Activated T-cell treated with anti-CD3 and anti-CD28 coated beads, Interleukin-2, amount 50 U/mL, for 24 hours (primary cell): Measurements from ENCODE around the gene PTRH1.

Experiments
- DNase-seq: peaks from one replicate; pipeline ENCODE4 v3.0.0-alpha.2; 2020
- H3K27ac Mint-ChIP-seq: 2 replicates; pipeline ENCODE4 v1.8.0; 2020; ENCODE audit warnings: mild to moderate bottlenecking, mixed read lengths
- H3K27me3 Mint-ChIP-seq: 2 replicates; pipeline ENCODE4 v1.8.0; 2020; ENCODE audit warnings: mixed read lengths
- H3K36me3 Mint-ChIP-seq: 2 replicates; pipeline ENCODE4 v1.8.0; 2020; ENCODE audit warnings: low read depth, mixed read lengths
- H3K4me1 Mint-ChIP-seq: 2 replicates; pipeline ENCODE4 v1.8.0; 2020; ENCODE audit warnings: low read depth, mixed read lengths
- H3K4me3 Mint-ChIP-seq: 2 replicates; pipeline ENCODE4 v1.8.0; 2020; ENCODE audit warnings: mild to moderate bottlenecking, moderate library complexity, mixed read lengths
- H3K9me3 Mint-ChIP-seq: 2 replicates; pipeline ENCODE4 v1.8.0; 2020; ENCODE audit warnings: mixed read lengths

PTRH1 gene

GRCh38 chr9:127717766-127718165 is 2.3 kb upstream of the PTRH1 start:
- DNase-seq, result no peak
- H3K27ac Mint-ChIP-seq, result no peak overlapping the region
- H3K9me3 Mint-ChIP-seq, result no peaks in the 10 kb centered on the region
- H3K4me3 Mint-ChIP-seq, result no peak overlapping the region
- peaks cover 34% of the 10 kb centered on the region for H3K4me1 Mint-ChIP-seq
- H3K27me3 Mint-ChIP-seq, result no peaks in the 10 kb centered on the region
- H3K36me3 Mint-ChIP-seq, result peaks cover 9% of the 10 kb centered on the region

DNA sequence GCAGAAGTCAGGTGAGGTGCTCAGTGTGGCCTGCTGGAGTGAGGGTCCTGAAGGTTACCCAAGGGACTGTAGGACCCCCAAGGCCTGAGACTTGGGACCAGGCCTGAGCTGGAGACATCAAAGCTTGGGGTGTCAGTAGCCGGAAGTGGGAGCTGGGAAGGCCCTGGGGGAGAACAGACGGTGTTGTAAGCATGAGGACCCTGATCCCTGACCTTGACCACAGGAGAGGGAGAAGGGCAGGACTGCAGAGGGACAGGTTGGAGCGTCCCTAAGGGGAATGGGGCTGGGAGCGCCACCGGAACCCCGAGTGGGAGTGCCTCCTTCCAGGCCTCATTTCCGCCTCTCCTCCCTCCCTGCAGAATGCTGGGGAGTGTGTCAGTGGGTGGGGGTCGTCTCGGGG is 949 bp upstream of the PTRH1 start:
- H3K4me3 Mint-ChIP-seq, result peak overlapping the region; percentile 98
- peaks cover 36% of the 10 kb centered on the region for H3K4me1 Mint-ChIP-seq
- H3K36me3 Mint-ChIP-seq, result peaks cover 10% of the 10 kb centered on the region
- H3K9me3 Mint-ChIP-seq, result no peaks in the 10 kb centered on the region
- no peaks in the 10 kb centered on the region for H3K27me3 Mint-ChIP-seq
- DNase-seq, result no peak
- H3K27ac Mint-ChIP-seq, result peak overlapping the region; percentile 98

GRCh38 chr9:127714951-127715469 is 453 bp downstream of the PTRH1 start:
- H3K27me3 Mint-ChIP-seq, result no peaks in the 10 kb centered on the region
- no peaks in the 10 kb centered on the region for H3K9me3 Mint-ChIP-seq
- H3K36me3 Mint-ChIP-seq, result peaks cover 12% of the 10 kb centered on the region
- H3K27ac Mint-ChIP-seq, result peak overlapping the region; percentile 98
- no peak for DNase-seq
- peaks cover 34% of the 10 kb centered on the region for H3K4me1 Mint-ChIP-seq
- peak overlapping the region; percentile 98 for H3K4me3 Mint-ChIP-seq

GRCh38 chr9:127714020-127714750 is 1.3 kb downstream of the PTRH1 start:
- DNase-seq, result no peak
- H3K4me3 Mint-ChIP-seq, result peak overlapping the region; percentile 98
- peaks cover 13% of the 10 kb centered on the region for H3K36me3 Mint-ChIP-seq
- peak overlapping the region; percentile 64 for H3K27ac Mint-ChIP-seq
- H3K27me3 Mint-ChIP-seq, result no peaks in the 10 kb centered on the region
- no peaks in the 10 kb centered on the region for H3K9me3 Mint-ChIP-seq
- H3K4me1 Mint-ChIP-seq, result peaks cover 27% of the 10 kb centered on the region

DNA sequence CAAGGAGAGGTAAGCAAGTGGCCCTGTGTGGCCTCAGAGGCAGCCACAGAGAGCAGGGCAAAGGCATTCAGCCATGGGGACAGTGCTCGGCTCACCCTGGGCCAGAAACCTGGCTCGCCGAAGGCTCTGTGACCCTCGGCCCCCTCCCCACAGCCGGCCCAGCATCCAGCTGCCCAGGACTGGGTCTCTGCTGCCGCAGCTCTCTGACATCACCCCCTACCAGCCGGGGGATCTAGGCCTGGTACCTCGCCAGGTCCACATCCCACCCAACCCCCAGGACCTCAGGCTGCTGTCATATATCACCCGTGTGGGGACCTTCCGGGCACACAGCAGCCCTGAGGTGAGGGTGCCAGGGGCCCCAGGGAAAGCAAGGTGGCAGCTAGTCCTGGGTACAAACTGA is 2.6 kb downstream of the PTRH1 start:
- no peak overlapping the region for H3K27ac Mint-ChIP-seq
- no peak for DNase-seq
- H3K9me3 Mint-ChIP-seq, result no peaks in the 10 kb centered on the region
- H3K36me3 Mint-ChIP-seq, result peaks cover 14% of the 10 kb centered on the region
- peaks cover 27% of the 10 kb centered on the region for H3K4me1 Mint-ChIP-seq
- H3K4me3 Mint-ChIP-seq, result no peak overlapping the region
- no peaks in the 10 kb centered on the region for H3K27me3 Mint-ChIP-seq

DNA sequence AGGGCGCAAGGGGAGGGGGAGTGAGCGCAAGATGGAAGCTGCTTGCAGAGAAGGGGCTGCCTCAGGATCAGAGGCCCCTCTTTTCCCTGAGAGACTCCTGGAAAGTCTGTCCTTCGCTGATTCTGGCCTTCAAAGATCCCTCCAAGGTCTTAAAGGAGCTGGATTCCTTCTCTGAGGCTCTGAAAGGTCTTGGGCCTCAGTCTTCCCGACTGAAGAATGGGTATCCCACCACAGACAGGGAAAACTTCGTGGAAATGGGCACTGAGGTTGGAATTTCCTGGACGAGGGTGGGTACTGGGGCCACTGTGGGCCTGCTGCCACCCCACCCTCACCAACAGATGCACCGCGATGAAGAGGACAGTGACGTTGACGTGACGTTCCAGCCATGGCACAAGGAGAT is 3.1 kb downstream of the PTRH1 start:
- H3K4me1 Mint-ChIP-seq, result peaks cover 31% of the 10 kb centered on the region
- no peaks in the 10 kb centered on the region for H3K27me3 Mint-ChIP-seq

GRCh38 chr9:127711831-127712274 is 3.6 kb downstream of the PTRH1 start:
- Mint-ChIP-seq H3K4me3 (no peak overlapping the region), H3K9me3 (no peaks in the 10 kb centered on the region), H3K27me3 (no peaks in the 10 kb centered on the region), H3K36me3 (peaks cover 14% of the 10 kb centered on the region), H3K27ac (no peak overlapping the region), H3K4me1 (peaks cover 31% of the 10 kb centered on the region)
- no peak for DNase-seq

More for the DNA sequence above, 3.1 kb downstream of the PTRH1 start:
- no peak for DNase-seq
- Mint-ChIP-seq H3K36me3 (peaks cover 14% of the 10 kb centered on the region), H3K9me3 (no peaks in the 10 kb centered on the region), H3K4me3 (no peak overlapping the region), H3K27ac (no peak overlapping the region)

DNA sequence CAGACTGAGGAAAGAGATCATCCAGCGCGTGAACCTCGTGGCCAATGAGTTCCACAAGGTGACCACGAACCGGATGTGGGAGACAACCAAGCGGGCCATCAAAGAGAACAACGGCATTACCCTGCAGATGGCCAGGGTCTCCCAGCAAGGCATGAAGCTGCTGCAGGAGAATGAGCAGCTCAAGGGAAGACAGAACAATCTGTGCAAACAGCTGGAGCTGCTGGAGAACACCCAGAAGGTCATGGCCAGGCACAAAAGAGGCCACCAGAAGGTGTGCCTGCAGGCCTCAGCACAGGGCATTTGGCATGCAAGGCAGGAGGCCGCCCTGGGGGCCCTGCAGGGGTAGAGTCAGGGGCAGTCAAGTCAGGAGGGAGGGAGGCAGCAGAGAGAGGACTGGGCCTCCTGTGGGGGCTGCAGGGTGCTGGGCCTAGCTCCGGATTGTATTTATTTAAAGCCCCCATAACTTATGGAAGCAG is 4.2 kb downstream of the PTRH1 start:
- peaks cover 29% of the 10 kb centered on the region for H3K4me1 Mint-ChIP-seq
- DNase-seq, result no peak
- no peak overlapping the region for H3K4me3 Mint-ChIP-seq
- H3K36me3 Mint-ChIP-seq, result peaks cover 14% of the 10 kb centered on the region
- no peaks in the 10 kb centered on the region for H3K27me3 Mint-ChIP-seq
- no peaks in the 10 kb centered on the region for H3K9me3 Mint-ChIP-seq
- H3K27ac Mint-ChIP-seq, result no peak overlapping the region

- no peak for DNase-seq
- Mint-ChIP-seq H3K27ac (no peak overlapping the region), H3K27me3 (no peaks in the 10 kb centered on the region), H3K4me1 (peaks cover 22% of the 10 kb centered on the region), H3K9me3 (no peaks in the 10 kb centered on the region), H3K36me3 (peaks cover 11% of the 10 kb centered on the region), H3K4me3 (no peak overlapping the region)
Observed at GRCh38 chr9:127710204-127710783, 5.2 kb downstream of the PTRH1 start.

GRCh38 chr9:127708952-127709587 is 6.4 kb downstream of the PTRH1 start:
- Mint-ChIP-seq H3K27ac (no peak overlapping the region), H3K4me3 (no peak overlapping the region), H3K4me1 (peaks cover 18% of the 10 kb centered on the region), H3K9me3 (no peaks in the 10 kb centered on the region), H3K36me3 (peaks cover 5% of the 10 kb centered on the region), H3K27me3 (no peaks in the 10 kb centered on the region)
- no peak for DNase-seq

DNA sequence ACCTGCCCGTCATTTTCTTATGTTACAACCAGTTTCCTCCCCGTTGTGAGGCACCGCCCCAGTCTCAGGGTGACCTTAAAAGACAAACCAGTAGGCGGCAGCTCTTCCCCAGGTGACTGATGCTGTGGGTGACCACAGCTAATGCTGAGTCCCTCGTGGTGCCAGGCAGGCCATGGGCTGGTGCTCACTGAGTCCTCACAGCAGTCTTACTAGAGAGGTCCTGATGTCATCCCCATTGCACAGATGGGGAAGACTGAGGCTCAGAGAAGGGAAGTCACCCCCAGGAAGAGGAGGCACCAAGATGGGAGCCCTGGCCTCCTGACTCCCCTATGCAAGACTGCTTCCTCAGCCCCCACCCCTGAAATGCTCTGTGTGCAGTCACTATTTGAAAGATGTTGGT is 7.7 kb downstream of the PTRH1 start:
- H3K4me3 Mint-ChIP-seq, result no peak overlapping the region
- H3K36me3 Mint-ChIP-seq, result peaks cover 5% of the 10 kb centered on the region
- H3K9me3 Mint-ChIP-seq, result no peaks in the 10 kb centered on the region
- H3K27ac Mint-ChIP-seq, result no peak overlapping the region
- no peaks in the 10 kb centered on the region for H3K27me3 Mint-ChIP-seq
- peaks cover 17% of the 10 kb centered on the region for H3K4me1 Mint-ChIP-seq
- no peak for DNase-seq

- no peak for DNase-seq
- H3K9me3 Mint-ChIP-seq, result no peaks in the 10 kb centered on the region
- no peaks in the 10 kb centered on the region for H3K27me3 Mint-ChIP-seq
- H3K4me1 Mint-ChIP-seq, result peaks cover 17% of the 10 kb centered on the region
- no peak within 1 kb of the TSS for H3K27ac Mint-ChIP-seq
- no peak within 1 kb of the TSS for H3K4me3 Mint-ChIP-seq
- peaks cover 4% of the 10 kb centered on the region for H3K36me3 Mint-ChIP-seq
Observed at GRCh38 chr9:127706836-127707241, 8.6 kb downstream of the PTRH1 start, which contains the start of gene CFAP157. TSS of gene CFAP157 (plus strand) at chr9:127706988. CDS start at chr9:127707032, 44 bp downstream.

GRCh38 chr9:127705577-127706379 is 9.7 kb downstream of the PTRH1 start:
- no peak overlapping the region for H3K27ac Mint-ChIP-seq

DNA sequence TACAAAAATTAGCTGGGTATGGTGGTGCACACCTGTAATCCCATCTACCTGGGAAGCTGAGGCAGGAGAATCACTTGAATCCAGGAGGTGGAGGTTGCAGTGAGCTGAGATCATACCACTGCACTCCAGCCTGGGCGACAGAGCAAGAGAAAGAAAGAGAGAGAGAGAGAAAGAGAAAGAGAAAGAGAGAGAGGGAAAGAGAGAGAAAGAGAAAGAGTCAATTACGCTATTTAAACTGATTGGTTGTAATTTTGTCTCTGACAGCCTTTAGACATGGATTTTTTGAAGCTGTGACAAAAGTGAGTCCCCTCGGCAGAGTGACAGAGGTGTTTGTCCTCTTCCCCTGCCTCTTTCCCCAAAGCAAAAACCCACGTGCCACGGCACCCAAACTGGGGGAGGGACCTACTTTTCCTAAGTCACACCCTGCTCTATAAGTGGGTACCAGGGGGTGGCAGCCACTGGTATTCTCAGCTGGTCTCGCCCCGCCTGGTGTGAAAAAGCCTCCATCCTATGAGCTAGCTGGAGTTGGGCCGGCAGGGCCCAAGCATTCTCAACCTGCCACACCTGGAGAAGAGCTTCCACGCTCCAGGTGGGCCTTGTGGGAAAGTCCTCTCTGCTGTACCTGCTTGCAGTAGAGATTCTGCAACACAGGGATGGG is 12.0 kb downstream of the PTRH1 start:
- H3K36me3 Mint-ChIP-seq, result no peaks in the 10 kb centered on the region
- no peak overlapping the region for H3K27ac Mint-ChIP-seq
- H3K27me3 Mint-ChIP-seq, result no peaks in the 10 kb centered on the region
- no peak overlapping the region for H3K4me3 Mint-ChIP-seq
- no peak for DNase-seq
- peaks cover 20% of the 10 kb centered on the region for H3K4me1 Mint-ChIP-seq
- H3K9me3 Mint-ChIP-seq, result no peaks in the 10 kb centered on the region

More at GRCh38 chr9:127705577-127706379, 9.7 kb downstream of the PTRH1 start:
- H3K9me3 Mint-ChIP-seq, result no peaks in the 10 kb centered on the region
- peaks cover 7% of the 10 kb centered on the region for H3K4me1 Mint-ChIP-seq
- no peak overlapping the region for H3K4me3 Mint-ChIP-seq
- no peak for DNase-seq
- H3K36me3 Mint-ChIP-seq, result peaks cover 4% of the 10 kb centered on the region
- H3K27me3 Mint-ChIP-seq, result no peaks in the 10 kb centered on the region
